ENCODE data around the gene CDH13.

The CDH13 gene

DNA sequence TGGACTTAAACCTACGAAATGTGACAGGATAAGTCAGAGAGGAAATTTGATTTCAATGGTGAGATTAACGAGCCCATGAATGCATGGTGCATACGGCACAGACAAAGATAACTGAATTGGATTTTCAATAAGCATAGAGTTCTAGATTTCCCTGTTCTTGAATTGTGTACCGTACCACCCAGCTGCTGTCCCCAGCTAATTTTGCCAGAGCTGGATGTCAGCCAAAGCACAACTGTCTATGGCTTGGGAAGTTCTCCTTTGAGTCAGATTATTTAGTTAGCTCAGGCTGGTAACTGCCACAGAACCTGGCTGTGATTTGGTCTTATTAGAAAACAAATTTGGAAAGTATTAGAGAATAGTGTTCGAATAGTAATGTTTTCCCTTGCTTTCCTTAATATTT, 143.1 kb downstream of the CDH13 start:
- ATAC-seq (replicated peaks; ENCODE audit: extremely low read depth, poor library complexity, severe bottlenecking) (no peak), DNase-seq (ENCODE audit: low spot score in 2 of 2) (no peak)
- H3K36me3 Mint-ChIP-seq (ENCODE audit: insufficient read depth): no peaks in the 10 kb centered on the region
- peaks cover 9% of the 10 kb centered on the region for H3K4me1 Mint-ChIP-seq
- H3K27ac Mint-ChIP-seq (ENCODE audit: low read depth): no peak overlapping the region
- H3K9me3 Mint-ChIP-seq: no peaks in the 10 kb centered on the region
- H3K4me3 Mint-ChIP-seq: no peak overlapping the region
- H3K27me3 Mint-ChIP-seq: peaks cover 73% of the 10 kb centered on the region

DNA sequence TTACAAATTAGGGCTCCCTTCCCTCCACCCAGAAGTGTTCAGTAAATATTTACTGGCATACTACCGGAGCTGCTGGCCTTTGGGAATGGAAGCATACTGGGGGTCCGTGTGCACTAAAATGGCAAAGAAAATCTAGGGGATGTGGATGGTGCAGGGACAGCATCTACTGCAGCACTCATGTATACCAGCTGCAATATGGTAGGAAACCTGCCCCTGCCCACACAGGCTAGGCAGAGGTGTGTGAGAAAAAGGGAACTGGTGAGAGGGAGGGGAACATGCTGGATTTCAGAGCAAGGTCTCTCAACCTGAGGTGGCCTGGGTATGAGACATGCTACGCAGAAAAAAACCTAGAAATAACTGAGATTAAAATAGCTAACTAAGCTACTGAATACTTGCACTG, 145.4 kb downstream of the CDH13 start:
- Mint-ChIP-seq H3K27me3 (peaks cover 57% of the 10 kb centered on the region), H3K9me3 (no peaks in the 10 kb centered on the region), H3K36me3 (ENCODE audit: insufficient read depth) (no peaks in the 10 kb centered on the region), H3K4me1 (peaks cover 9% of the 10 kb centered on the region), H3K27ac (ENCODE audit: low read depth) (no peak overlapping the region), H3K4me3 (no peak overlapping the region)
- DNase-seq (ENCODE audit: low spot score in 2 of 2): no peak
- ATAC-seq (replicated peaks; ENCODE audit: extremely low read depth, poor library complexity, severe bottlenecking): no peak

DNA sequence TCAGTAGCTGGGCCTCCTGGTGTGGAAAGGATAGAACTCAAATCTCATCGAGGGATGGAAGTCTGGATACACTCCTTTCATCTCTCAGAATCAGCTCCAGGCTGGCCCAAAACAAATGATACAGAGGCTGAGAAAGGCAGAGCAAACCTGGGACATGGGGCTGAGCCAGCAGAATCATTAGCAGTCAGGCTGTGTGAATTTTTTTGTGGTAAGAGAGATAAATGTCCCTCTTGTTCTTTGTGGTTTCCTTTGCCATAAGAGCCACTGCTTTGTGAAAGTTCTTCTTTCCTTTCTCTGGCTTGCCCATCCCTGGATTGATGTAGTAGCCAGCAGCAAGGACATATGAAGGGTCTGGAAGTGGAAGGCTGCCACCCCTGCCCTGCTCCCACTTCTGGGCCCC, 146.2 kb downstream of the CDH13 start:
- no peak overlapping the region for H3K27ac Mint-ChIP-seq (ENCODE audit: low read depth)
- DNase-seq (ENCODE audit: low spot score in 2 of 2) (no peak), ATAC-seq (replicated peaks; ENCODE audit: extremely low read depth, poor library complexity, severe bottlenecking) (no peak)
- H3K36me3 Mint-ChIP-seq (ENCODE audit: insufficient read depth): no peaks in the 10 kb centered on the region
- peaks cover 49% of the 10 kb centered on the region for H3K27me3 Mint-ChIP-seq
- H3K4me1 Mint-ChIP-seq: peaks cover 9% of the 10 kb centered on the region
- no peak overlapping the region for H3K4me3 Mint-ChIP-seq
- H3K9me3 Mint-ChIP-seq: no peaks in the 10 kb centered on the region

DNA sequence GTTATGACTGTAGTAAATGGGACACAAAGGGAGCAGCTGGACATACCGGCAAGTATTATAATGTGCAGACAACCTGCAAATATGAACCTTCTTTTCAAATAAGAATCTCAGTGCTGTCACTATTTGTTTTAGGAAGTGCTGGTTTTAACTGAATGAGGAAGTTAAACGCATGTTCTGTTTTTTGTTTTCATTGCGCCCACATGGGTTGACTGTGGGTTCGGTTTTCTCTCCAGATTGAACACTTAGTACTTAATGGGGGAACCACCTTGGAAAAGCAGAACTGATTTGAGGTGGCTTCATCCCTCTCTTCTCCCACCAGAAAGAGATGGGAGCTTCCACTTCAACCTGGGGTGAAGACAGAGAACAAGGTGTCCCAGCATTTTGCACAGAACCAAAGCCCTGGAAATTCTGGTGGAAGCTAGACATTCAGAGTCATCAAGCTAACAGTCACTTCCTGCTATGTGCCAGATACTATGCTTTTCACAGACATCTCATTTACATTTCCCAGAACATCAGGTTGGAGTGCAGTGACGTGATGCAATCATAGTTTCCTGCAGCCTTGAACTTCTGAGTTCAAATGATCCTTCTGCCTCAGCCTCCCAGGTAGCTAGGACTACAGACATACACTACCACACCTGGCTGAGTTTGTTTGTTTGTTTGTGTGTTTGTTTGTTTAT, 149.8 kb downstream of the CDH13 start:
- Mint-ChIP-seq H3K4me1 (peaks cover 9% of the 10 kb centered on the region), H3K36me3 (ENCODE audit: insufficient read depth) (no peaks in the 10 kb centered on the region), H3K27ac (ENCODE audit: low read depth) (no peak overlapping the region), H3K4me3 (no peak overlapping the region), H3K9me3 (no peaks in the 10 kb centered on the region), H3K27me3 (peaks cover 44% of the 10 kb centered on the region)
- DNase-seq (ENCODE audit: low spot score in 2 of 2): no peak
- ATAC-seq (replicated peaks; ENCODE audit: extremely low read depth, poor library complexity, severe bottlenecking): no peak

DNA sequence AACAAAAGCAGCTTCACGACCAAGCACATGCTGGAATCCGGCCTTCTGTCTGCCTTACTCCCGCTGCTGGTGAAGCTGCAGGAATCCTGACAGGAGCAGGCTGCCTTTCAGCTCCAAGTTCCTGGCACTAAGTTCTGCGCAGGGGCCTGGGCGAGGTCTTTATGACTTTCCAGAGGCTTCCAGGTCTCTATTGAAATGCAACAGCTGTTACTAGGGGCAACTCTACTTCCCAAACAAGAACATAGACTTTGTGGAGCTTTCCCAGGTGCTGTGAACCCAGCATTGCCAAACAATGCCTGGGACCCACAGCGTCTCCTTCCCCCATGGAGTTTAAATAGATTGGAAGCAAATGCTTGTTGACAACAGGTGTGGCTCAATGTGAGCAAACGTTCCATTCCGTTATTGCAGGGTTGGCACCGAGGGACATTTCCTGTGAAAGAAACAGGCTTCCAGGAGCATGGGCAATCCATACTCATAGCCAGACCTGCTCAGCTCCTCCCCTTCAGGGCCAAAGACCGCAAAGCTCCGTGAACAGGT, 156.0 kb downstream of the CDH13 start:
- Mint-ChIP-seq H3K27me3 (peaks cover 18% of the 10 kb centered on the region), H3K9me3 (no peaks in the 10 kb centered on the region), H3K27ac (ENCODE audit: low read depth) (no peak overlapping the region), H3K36me3 (ENCODE audit: insufficient read depth) (no peaks in the 10 kb centered on the region), H3K4me1 (peaks cover 5% of the 10 kb centered on the region), H3K4me3 (no peak overlapping the region)
- no peak for ATAC-seq (replicated peaks; ENCODE audit: extremely low read depth, poor library complexity, severe bottlenecking)
- DNase-seq (ENCODE audit: low spot score in 2 of 2): no peak

DNA sequence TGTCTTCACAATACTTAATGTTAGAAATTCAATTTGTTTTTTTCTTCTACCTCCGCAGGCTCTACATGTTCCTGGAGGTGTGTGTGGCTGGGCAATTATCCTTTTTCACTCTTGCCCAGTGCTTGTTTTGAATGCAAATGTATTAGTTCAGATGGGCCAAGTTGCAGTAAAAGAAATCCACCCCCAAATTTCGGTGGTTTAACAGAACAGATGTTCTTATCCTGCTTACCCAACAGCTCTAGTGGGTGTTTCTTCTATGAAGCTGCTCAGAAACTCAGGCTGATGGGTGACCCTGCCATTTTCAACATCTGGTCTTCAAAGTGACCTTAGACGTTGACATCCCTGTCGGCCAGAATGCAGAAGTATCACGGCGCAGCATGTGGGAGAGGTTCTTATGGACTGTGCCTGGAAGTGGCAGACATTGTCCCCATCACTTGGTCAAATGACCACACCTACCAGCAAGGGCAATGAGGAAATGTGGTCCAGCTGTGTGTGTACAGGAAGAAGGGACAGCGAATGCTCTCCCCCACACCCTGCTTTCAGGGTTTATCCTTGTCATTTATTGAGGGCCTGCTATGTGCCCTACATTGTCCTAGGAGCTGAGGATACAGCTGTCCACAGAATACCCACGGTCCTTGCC, 157.3 kb downstream of the CDH13 start:
- no peak for ATAC-seq (replicated peaks; ENCODE audit: extremely low read depth, poor library complexity, severe bottlenecking)
- Mint-ChIP-seq H3K27me3 (peaks cover 9% of the 10 kb centered on the region), H3K9me3 (no peaks in the 10 kb centered on the region), H3K36me3 (ENCODE audit: insufficient read depth) (no peaks in the 10 kb centered on the region), H3K27ac (ENCODE audit: low read depth) (no peak overlapping the region), H3K4me3 (no peak overlapping the region), H3K4me1 (peaks cover 5% of the 10 kb centered on the region)
- no peak for DNase-seq (ENCODE audit: low spot score in 2 of 2)

DNA sequence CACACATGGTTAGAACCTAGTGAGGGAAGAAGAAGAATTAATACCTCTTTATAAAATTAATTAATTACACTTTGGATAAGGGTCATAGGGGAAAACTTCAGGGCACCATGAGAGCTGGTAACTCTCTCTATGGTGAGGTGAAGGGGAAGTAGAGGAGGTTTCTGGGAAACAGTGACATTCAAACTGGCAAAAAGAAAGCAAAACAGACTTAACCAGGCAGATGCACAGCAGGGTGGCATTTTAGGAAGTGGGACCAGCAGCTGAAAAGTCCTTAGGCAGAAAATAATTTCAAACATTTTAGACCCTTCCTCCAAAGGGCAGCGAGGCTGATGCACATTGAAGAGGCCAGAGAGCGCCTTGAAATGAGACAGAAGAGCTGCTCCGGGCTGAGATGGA, 157.8 kb downstream of the CDH13 start:
- Mint-ChIP-seq H3K36me3 (ENCODE audit: insufficient read depth) (no peaks in the 10 kb centered on the region), H3K27ac (ENCODE audit: low read depth) (no peak overlapping the region), H3K27me3 (peaks cover 4% of the 10 kb centered on the region), H3K4me3 (no peak overlapping the region), H3K4me1 (peaks cover 5% of the 10 kb centered on the region), H3K9me3 (no peaks in the 10 kb centered on the region)
- ATAC-seq (replicated peaks; ENCODE audit: extremely low read depth, poor library complexity, severe bottlenecking): no peak
- DNase-seq (ENCODE audit: low spot score in 2 of 2): no peak

DNA sequence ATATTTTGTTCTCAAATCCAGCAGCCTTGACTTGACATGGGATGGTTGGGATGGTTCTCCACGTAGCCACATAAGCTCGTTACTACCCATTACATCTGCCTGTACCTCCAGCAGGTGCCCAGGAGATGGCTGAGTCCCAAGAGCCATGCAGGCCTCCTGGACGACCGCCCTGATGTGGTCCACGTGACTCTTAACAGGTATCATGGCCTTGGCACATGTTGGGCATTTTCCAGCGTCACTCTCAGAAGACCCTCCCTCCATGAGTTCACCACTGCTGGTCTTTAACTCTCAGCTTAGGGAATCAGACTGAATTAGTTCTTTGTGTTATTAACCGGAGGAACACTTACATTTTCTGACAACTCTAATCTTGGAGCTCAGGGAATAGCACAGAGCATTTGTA, 161.5 kb downstream of the CDH13 start:
- peaks cover 12% of the 10 kb centered on the region for H3K27me3 Mint-ChIP-seq
- peaks cover 2% of the 10 kb centered on the region for H3K36me3 Mint-ChIP-seq (ENCODE audit: insufficient read depth)
- no peak overlapping the region for H3K4me3 Mint-ChIP-seq
- H3K4me1 Mint-ChIP-seq: no peaks in the 10 kb centered on the region
- DNase-seq (ENCODE audit: low spot score in 2 of 2): no peak
- H3K27ac Mint-ChIP-seq (ENCODE audit: low read depth): no peak overlapping the region
- H3K9me3 Mint-ChIP-seq: no peaks in the 10 kb centered on the region
- no peak for ATAC-seq (replicated peaks; ENCODE audit: extremely low read depth, poor library complexity, severe bottlenecking)

DNA sequence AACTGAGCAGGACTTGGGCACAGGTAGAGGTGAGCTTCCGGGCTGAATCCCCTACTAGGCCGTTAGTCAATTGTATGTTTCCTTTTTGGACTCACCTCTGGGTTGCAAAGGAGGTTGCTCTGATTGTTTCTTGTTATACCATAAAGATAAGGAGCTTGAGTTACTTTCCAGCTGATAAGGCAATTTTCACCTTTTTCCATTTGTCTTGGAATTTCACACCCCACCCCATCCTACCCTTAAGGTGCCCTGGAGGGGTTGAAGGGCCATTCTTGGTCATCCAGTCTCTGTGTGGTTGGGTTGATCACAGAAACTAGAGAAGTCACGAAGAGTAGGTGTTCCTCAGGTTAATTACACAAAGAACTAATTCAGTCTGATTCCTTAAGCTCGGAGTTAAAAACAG, 162.2 kb downstream of the CDH13 start:
- no peak for DNase-seq (ENCODE audit: low spot score in 2 of 2)
- Mint-ChIP-seq H3K4me1 (no peaks in the 10 kb centered on the region), H3K36me3 (ENCODE audit: insufficient read depth) (peaks cover 2% of the 10 kb centered on the region)

DNA sequence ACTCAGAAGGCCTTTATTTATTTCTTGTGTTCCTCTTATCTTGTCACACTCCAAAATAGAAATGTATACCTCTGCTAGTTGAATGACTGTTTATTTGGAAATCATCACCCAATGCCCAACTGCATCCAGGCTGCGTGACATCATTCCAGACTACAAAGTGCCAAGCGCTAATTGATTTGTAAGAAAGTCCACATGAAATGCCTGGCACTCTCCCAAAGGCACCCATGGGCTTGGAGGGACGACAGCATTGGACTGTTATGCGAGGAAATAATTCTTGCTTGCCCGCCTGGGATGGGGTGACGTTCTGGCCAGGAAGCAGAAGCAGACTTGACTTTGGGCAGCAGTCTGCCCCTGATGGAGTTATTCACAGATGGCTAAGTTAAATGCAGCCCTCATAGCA, 165.9 kb downstream of the CDH13 start:
- ATAC-seq (replicated peaks; ENCODE audit: extremely low read depth, poor library complexity, severe bottlenecking): no peak
- no peak for DNase-seq (ENCODE audit: low spot score in 2 of 2)
- no peak overlapping the region for H3K4me3 Mint-ChIP-seq
- no peaks in the 10 kb centered on the region for H3K4me1 Mint-ChIP-seq
- no peaks in the 10 kb centered on the region for H3K9me3 Mint-ChIP-seq
- no peak overlapping the region for H3K27ac Mint-ChIP-seq (ENCODE audit: low read depth)
- H3K27me3 Mint-ChIP-seq: peaks cover 12% of the 10 kb centered on the region
- H3K36me3 Mint-ChIP-seq (ENCODE audit: insufficient read depth): peaks cover 2% of the 10 kb centered on the region

More for the DNA sequence above, 162.2 kb downstream of the CDH13 start:
- Mint-ChIP-seq H3K4me3 (no peak overlapping the region), H3K9me3 (no peaks in the 10 kb centered on the region), H3K27ac (ENCODE audit: low read depth) (no peak overlapping the region), H3K27me3 (peaks cover 12% of the 10 kb centered on the region)
- no peak for ATAC-seq (replicated peaks; ENCODE audit: extremely low read depth, poor library complexity, severe bottlenecking)

DNA sequence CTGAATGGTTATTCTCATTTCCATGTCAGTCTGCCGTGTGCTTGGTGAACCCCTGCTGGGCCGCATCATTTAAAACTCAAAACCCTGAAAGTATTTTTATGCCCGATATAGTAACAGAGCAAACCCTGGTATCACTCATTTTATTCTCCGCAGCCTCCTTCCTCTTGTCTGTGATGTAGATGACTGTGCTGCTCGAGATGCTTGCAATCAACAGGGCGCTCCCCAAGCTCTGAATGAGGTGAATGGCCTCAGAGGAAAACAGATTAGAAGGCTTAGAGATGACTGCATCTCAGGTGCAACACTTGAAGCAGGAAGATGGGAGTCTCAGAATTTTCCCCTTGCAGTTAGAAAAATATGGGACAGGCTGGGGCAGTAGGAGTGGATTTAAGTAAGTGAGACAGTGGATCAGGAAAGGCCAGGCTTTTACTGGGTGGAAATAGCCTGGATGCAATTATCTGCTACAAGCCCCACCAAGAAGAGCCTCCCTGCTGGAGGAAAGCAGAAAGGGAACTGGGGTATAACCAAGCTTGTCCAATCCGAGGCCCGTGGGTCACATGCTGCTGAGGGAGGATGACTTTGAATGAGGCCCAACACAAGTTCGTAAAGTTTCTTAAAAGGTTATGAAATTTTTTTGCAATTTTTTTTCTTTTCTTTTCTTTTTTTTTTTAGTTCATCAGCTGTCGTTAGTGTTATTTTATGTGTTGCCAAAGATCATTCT, 166.9 kb downstream of the CDH13 start:
- H3K9me3 Mint-ChIP-seq: no peaks in the 10 kb centered on the region
- ATAC-seq (replicated peaks; ENCODE audit: extremely low read depth, poor library complexity, severe bottlenecking): no peak
- H3K27me3 Mint-ChIP-seq: peaks cover 21% of the 10 kb centered on the region
- H3K4me3 Mint-ChIP-seq: no peak overlapping the region
- no peak for DNase-seq (ENCODE audit: low spot score in 2 of 2)
- H3K4me1 Mint-ChIP-seq: no peaks in the 10 kb centered on the region
- H3K36me3 Mint-ChIP-seq (ENCODE audit: insufficient read depth): peaks cover 2% of the 10 kb centered on the region
- H3K27ac Mint-ChIP-seq (ENCODE audit: low read depth): no peak overlapping the region

DNA sequence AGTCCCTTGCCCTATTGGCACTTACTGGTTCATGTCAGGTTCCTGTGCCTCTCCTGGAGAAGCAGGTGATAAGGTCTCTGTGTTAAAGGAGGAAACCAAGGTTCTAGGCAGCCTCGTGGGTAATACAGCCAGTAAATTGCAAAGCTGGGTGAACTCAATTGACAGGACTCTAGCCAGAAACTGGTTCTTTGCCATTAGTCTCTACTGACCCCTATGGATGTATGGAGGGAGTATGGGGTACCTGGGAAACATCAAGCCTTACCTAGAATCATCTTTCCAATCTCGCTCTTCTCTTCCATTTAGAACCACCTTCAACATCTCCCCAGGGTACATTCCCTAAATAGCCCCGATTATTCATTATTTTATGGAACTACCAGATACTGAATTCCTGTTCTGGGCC, 169.3 kb downstream of the CDH13 start:
- Mint-ChIP-seq H3K9me3 (no peaks in the 10 kb centered on the region), H3K36me3 (ENCODE audit: insufficient read depth) (peaks cover 5% of the 10 kb centered on the region), H3K4me3 (no peak overlapping the region), H3K4me1 (no peaks in the 10 kb centered on the region), H3K27me3 (peaks cover 24% of the 10 kb centered on the region), H3K27ac (ENCODE audit: low read depth) (no peak overlapping the region)
- DNase-seq (ENCODE audit: low spot score in 2 of 2): no peak
- ATAC-seq (replicated peaks; ENCODE audit: extremely low read depth, poor library complexity, severe bottlenecking): no peak

DNA sequence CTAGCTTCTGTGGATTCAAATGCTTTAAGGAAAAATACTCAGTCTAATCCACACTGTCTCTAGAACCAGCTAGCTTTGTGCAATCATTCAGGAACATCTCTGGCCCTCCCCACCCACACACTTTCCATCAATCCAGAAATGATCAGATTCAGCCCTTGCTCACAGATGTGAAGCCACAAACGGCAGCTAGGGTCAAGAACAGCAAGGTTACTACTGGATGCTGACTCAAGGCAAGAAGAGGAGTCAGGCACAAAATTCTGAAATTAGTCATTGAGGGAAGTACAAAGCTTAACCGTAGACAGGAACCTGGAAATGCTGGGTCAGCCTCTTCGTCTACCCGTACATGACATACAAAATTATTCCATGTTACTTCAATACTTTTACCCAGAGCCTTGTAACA, 174.6 kb downstream of the CDH13 start:
- H3K9me3 Mint-ChIP-seq: no peaks in the 10 kb centered on the region
- no peak overlapping the region for H3K4me3 Mint-ChIP-seq
- peaks cover 2% of the 10 kb centered on the region for H3K36me3 Mint-ChIP-seq (ENCODE audit: insufficient read depth)
- ATAC-seq (replicated peaks; ENCODE audit: extremely low read depth, poor library complexity, severe bottlenecking) (no peak), DNase-seq (ENCODE audit: low spot score in 2 of 2) (no peak)
- peaks cover 39% of the 10 kb centered on the region for H3K27me3 Mint-ChIP-seq
- no peak overlapping the region for H3K27ac Mint-ChIP-seq (ENCODE audit: low read depth)
- H3K4me1 Mint-ChIP-seq: no peaks in the 10 kb centered on the region
